Ovary (tissue), 3 donors: ENCODE measurements around the gene TLL2.

Experiments used
- EP300 ChIP-seq: sonication (generic); formaldehyde crosslinking; IDR thresholded peaks from one replicate; pipeline ENCODE4 v1.6.1; 2017; ENCODE audit warnings: antibody characterized with exemption
- POLR2A ChIP-seq: fragments of 450-650 bp; IDR thresholded peaks from one replicate; pipeline ENCODE4 v1.6.1; 2017; ENCODE audit warnings: antibody characterized with exemption, mild to moderate bottlenecking, moderate library complexity
- TF ChIP-seq, protein P1 (sequence below), 3 donors: fragments of 450-650 bp in 2 of 3; fragments of 200-600 bp in 1 of 3; IDR thresholded peaks; one replicate each; pipeline versions ENCODE4 v1.5.1 to v1.8.0; 2016 to 2022; ENCODE audit warnings: antibody characterized with exemption in 3 of 3, mild to moderate bottlenecking in 1 of 3
- donor health status: DM: no; HTN: no; CAD: no.

DNA sequence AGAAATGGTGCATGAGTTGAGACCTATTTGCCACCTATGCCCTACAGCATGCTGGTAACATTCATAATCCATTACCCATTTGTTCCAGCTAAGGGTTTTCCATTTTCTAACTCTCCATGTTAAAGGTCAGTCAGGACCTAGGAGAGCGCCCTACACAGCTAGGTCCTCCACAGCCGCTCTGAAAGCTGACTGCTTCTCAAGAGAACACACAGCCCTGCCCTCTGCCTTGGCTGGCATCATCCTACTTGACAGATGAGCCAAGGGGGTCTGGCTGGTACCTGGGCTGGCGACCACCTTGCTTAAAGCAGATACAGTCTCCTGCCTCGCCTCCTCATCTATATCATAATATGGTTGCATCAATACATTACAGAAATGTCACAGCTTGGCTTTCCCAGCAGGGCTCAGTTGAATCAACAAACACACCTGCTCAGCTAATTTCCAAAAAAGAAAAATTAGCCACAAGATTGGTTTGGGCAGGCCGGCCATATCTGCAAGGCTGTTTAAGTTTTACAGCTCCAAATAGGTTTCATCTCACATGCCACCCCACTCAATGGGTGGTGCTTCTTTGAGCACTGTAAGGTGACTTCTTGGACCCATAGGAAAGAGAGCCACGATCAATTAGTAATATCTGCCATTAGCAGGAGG, 17.3 kb downstream of the TLL2 start:
- TF ChIP-seq, protein P1, sequence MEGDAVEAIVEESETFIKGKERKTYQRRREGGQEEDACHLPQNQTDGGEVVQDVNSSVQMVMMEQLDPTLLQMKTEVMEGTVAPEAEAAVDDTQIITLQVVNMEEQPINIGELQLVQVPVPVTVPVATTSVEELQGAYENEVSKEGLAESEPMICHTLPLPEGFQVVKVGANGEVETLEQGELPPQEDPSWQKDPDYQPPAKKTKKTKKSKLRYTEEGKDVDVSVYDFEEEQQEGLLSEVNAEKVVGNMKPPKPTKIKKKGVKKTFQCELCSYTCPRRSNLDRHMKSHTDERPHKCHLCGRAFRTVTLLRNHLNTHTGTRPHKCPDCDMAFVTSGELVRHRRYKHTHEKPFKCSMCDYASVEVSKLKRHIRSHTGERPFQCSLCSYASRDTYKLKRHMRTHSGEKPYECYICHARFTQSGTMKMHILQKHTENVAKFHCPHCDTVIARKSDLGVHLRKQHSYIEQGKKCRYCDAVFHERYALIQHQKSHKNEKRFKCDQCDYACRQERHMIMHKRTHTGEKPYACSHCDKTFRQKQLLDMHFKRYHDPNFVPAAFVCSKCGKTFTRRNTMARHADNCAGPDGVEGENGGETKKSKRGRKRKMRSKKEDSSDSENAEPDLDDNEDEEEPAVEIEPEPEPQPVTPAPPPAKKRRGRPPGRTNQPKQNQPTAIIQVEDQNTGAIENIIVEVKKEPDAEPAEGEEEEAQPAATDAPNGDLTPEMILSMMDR (IDR thresholded peaks at IDR 0.05) = no peak
- TF ChIP-seq POLR2A (no peak), EP300 (no peak)
